Prostate gland (tissue), 2 donors: ENCODE results near the gene PLP2. TPM values are rescaled to one million over a fixed set of nuclear protein-coding genes. Genes with fewer than 3 reads are reported as not detected.
"Not testable (repeated sequence)": the region's sequence is repeated elsewhere in the genome, so short reads cannot be mapped to it uniquely, and the experiment has no call there.

Source experiments
- DNase-seq: peaks from one replicate; pipeline ENCODE4 v3.0.0-alpha.2; 2019; ENCODE audit warnings: low spot score
- H3K27ac ChIP-seq, 2 donors: fragments of 200-600 bp; sonication (generic); 2 replicates each; pipeline ENCODE4 v1.5.1; 2017 to 2019
- H3K27me3 ChIP-seq: fragments of 200-600 bp; sonication (generic); replicated peaks from 2 replicates; pipeline ENCODE4 v1.5.1; 2019; ENCODE audit not compliant: insufficient read depth
- H3K36me3 ChIP-seq, 2 donors: fragments of 200-600 bp; sonication (generic); 1 replicate in 1 of 2; 2 replicates in 1 of 2; pipeline versions ENCODE4 v1.5.1 to v1.8.1; 2017 to 2019
- H3K4me1 ChIP-seq: fragments of 200-600 bp; sonication (generic); replicated peaks from 2 replicates; pipeline ENCODE4 v1.5.1; 2019
- H3K4me3 ChIP-seq, 2 donors: fragments of 200-600 bp; sonication (generic); 2 replicates each; pipeline ENCODE4 v1.5.1; 2017 to 2019
- H3K9me3 ChIP-seq: fragments of 200-600 bp; sonication (generic); 2 replicates; pipeline ENCODE4 v1.5.1; 2017
- POLR2A ChIP-seq: fragments of 450-650 bp; IDR thresholded peaks from one replicate; pipeline ENCODE4 v1.6.1; 2016; ENCODE audit warnings: antibody characterized with exemption, mild to moderate bottlenecking
- POLR2AphosphoS5 ChIP-seq: sonication (generic); formaldehyde crosslinking; IDR thresholded peaks from one replicate; pipeline ENCODE4 v1.6.1; 2017; ENCODE audit warnings: antibody characterized with exemption
- WGBS: methylation state at CpG from one replicate; pipeline ENCODE4 v1.1.5; 2018; 5-methylcytosine and 5-hydroxymethylcytosine counted together
- intact Hi-C: fragments of 100-400 bp; cut with DNase I; formaldehyde crosslinking; loops from one replicate; pipeline ENCODE4 v1.14.2; 2022
- total RNA-seq, 2 donors: library from RNA; depleted of rRNA; stranded (reverse); fragments of >200 nt; gene quantifications; one replicate each; pipeline ENCODE4 v1.1.0, GENCODE V29; 2016
- TF ChIP-seq, protein P1 (sequence below), 4 experiments: fragments of 200-600 bp in 2 of 4; fragments of 450-650 bp in 2 of 4; sonication (generic) in 2 of 4; IDR thresholded peaks; 1 replicate in 3 of 4; 2 replicates in 1 of 4; pipeline ENCODE4 v1.5.1; 2016 to 2019; ENCODE audit warnings: antibody characterized with exemption in 4 of 4, mild to moderate bottlenecking in 2 of 4, moderate library complexity in 2 of 4

The PLP2 gene
- total RNA-seq, 2 donors from 2014 or later = 24.3 to 34.7 TPM

DNA sequence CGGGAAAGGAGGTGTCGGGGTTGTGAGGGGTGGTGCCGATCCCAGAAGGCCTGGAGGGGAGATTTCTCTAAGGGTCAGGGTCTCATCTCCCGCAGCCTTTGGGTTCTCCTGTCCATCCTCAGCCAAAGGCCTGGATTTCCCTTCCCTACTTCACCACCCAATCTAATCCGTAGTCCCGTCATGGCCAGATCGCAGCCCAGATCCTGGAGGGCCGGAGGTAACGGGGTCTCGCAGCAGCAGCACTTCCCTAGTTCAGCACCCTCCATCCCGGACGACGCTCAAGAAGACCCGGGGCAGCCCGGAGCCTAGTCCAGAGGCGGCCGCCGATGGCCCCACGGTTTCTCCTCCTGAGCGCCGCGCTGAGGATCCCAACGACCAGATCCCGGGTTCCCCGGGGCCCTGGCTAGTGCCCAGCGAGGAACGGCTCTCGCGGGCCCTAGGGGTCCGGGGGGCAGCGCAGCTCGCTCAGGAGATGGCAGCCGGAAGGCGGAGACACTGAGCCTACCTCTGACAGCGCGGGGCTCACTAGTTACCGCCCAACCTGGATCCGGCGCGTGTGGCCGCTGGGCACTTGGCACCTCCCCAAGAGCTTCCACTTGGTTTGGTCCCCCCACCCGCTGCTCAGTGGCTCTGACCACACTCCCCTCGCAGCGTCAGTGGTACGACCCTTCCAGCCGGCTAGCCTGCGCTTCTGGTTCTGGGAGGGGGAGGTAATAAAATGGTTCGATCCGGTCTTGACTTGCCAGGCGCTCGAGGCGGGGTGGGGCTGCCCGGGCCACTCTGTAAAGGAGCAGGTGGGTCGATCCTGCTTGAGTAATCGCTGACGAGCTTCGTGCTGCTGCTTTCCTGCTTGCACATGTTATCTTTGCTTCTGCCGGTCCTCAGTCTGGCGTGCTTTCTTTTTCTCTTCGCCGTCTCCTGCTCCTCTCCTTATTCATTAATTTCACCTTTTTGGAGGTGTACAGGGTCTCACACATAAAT lies 5.5 kb upstream of the PLP2 start:
- 20% methylated on average over 30 of the region's 61 CpGs for WGBS
- peak; percentile 88 for DNase-seq
- Histone ChIP-seq H3K27me3 (no peaks in the 10 kb centered on the region), H3K36me3 (no peaks in the 10 kb centered on the region), H3K4me1 (no peaks in the 10 kb centered on the region), H3K9me3 (no peaks in the 10 kb centered on the region), H3K4me3 (peak overlapping the region; percentile 19 to 21), H3K27ac (peak overlapping the region; percentile 87 to 93)
- peak; percentile 78 for TF ChIP-seq POLR2AphosphoS5
- peak; percentile 11 for TF ChIP-seq POLR2A
- TF ChIP-seq, protein P1, sequence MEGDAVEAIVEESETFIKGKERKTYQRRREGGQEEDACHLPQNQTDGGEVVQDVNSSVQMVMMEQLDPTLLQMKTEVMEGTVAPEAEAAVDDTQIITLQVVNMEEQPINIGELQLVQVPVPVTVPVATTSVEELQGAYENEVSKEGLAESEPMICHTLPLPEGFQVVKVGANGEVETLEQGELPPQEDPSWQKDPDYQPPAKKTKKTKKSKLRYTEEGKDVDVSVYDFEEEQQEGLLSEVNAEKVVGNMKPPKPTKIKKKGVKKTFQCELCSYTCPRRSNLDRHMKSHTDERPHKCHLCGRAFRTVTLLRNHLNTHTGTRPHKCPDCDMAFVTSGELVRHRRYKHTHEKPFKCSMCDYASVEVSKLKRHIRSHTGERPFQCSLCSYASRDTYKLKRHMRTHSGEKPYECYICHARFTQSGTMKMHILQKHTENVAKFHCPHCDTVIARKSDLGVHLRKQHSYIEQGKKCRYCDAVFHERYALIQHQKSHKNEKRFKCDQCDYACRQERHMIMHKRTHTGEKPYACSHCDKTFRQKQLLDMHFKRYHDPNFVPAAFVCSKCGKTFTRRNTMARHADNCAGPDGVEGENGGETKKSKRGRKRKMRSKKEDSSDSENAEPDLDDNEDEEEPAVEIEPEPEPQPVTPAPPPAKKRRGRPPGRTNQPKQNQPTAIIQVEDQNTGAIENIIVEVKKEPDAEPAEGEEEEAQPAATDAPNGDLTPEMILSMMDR (IDR thresholded peaks at IDR 0.05) = peak in 2 of 4 experiments; percentile 44 to 54
- intact Hi-C loops = no loop called here

DNA sequence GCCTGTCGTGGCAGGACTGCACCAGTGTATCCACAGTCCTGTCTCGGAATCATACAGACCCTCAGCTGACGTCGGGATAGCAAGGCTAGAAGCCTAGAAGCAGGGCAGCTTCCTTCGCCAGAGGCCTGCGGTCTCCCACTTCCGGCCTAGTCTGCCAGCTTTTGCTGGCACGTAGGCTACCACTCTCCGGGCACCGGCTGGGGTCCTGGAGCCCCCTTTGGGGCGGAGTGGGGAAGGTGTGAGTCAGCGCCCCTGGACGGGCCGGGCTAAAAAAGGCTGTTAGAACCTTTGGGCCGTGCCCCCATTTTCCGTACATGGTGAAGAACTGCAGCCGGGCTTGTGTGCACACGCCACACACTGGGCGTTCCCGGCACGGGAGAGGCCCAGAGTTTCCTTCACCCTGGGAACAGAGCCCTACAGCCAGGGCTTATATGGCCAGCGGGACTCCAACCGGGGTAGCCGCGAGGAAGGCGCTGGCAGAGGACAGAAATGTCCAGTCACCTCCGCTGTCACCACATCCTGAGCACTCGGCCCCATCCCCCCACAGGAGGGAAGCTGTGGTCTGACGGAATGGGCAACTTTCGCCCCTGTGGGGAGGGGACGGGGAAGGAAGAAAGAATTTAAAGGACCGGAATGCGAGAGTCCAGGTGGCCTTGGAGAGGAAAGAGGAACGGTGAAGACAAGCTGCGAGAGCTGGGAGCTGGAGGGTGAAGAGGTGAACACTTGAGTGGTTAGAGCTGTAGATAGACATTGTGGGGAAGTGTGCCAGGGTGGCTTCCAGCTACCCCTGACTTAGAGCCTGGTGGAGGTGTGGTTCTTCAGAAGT lies 4.6 kb upstream of the PLP2 start:
- peak overlapping the region; percentile 19 to 21 for H3K4me3 ChIP-seq
- peak; percentile 70 for DNase-seq
- H3K27me3 ChIP-seq = no peaks in the 10 kb centered on the region
- peak overlapping the region; percentile 87 to 93 for H3K27ac ChIP-seq
- whole genome bisulfite sequencing = 19% methylated on average over 16 of the region's 35 CpGs
- TF ChIP-seq POLR2A (peak; percentile 57), POLR2AphosphoS5 (peak; percentile 72)
- TF ChIP-seq, protein P1 (IDR thresholded peaks at IDR 0.05) = no peak
- intact Hi-C loops = no loop called here
- H3K9me3 ChIP-seq = no peaks in the 10 kb centered on the region
- H3K4me1 ChIP-seq = no peaks in the 10 kb centered on the region
- no peaks in the 10 kb centered on the region for H3K36me3 ChIP-seq

DNA sequence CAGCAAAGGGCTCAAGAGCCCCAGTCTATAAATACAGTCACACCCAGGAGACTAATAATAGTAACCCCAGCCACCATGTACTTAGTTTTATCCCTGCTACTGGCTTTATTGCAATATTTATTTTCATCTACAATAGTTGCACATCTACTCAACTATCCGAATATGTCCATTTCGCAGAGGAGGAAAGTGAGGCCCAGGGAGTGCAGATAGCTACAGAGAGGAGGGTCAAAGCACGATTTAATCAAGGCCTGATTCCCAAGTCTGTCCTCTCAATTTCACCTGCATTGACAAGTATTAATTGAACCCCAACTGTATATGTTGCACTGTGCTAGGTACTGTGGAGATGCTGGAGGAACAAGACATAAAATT lies 4.0 kb upstream of the PLP2 start:
- Histone ChIP-seq H3K4me3 (no peak overlapping the region), H3K27ac (peak overlapping the region; percentile 87 to 93), H3K9me3 (no peaks in the 10 kb centered on the region), H3K36me3 (no peaks in the 10 kb centered on the region), H3K27me3 (no peaks in the 10 kb centered on the region), H3K4me1 (no peaks in the 10 kb centered on the region)
- intact Hi-C loops = no loop called here
- 64% methylated on average over 3 of the region's 3 CpGs for WGBS
- TF ChIP-seq, protein P1 (IDR thresholded peaks at IDR 0.05) = no peak
- TF ChIP-seq POLR2AphosphoS5 (no peak), POLR2A (no peak)
- DNase-seq = no peak

DNA sequence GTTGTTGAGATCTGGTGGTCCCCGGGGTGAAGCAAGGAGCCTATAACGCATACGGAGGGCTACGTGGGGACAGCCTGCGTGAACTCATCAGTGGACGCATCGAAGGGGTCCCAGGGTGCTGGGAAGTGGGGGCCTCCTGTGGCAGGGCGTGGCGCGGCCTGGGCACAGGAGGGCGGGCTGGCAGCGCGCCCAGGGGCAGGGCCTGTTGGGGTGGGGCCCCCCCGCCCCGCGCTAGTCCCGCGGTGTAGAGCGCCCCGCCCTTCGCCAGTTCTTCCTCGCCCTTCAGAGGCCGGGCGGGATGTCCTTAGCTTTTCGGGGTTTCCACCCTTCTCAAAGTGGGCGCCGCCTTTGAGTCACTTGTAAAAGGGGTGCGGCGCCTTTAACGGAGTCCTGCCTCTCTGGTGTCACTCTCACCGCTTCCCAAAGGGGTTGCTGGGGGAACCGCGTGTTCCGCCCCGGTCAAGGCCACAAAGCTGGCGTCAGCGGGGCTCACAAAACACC lies 632 bp downstream of the PLP2 start:
- H3K4me1 ChIP-seq = no peaks in the 10 kb centered on the region
- peak overlapping the region; percentile 81 to 84 for H3K27ac ChIP-seq
- no peaks in the 10 kb centered on the region for H3K9me3 ChIP-seq
- 3% methylated on average over 8 of the region's 37 CpGs for WGBS
- peak; percentile 58 for DNase-seq
- H3K36me3 ChIP-seq = no peaks in the 10 kb centered on the region
- TF ChIP-seq, protein P1 (IDR thresholded peaks at IDR 0.05) = no peak
- peak; percentile 61 for TF ChIP-seq POLR2AphosphoS5
- TF ChIP-seq POLR2A = peak; percentile 24
- no peaks in the 10 kb centered on the region for H3K27me3 ChIP-seq
- intact Hi-C loops = no loop called here
- H3K4me3 ChIP-seq = peak overlapping the region; percentile 41 to 45

DNA sequence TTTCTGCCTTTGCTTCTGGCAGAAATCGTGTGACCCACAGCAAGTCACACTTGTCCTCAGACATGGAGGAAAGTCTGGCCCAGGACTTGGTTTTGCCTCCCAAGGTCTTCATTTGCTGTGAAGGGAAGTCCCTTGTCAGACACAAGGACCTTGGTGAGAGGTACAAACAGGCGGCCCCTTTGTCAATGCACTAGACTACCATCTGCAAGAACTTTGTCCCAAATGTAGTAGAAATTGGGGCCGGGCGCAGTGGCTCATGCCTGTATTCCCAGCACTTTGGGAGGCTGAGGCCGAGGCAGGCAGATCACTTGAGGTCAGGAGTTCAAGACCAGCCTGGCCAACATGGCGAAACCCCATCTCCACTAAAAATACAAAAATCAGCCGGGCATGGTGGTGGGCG lies 1.8 kb downstream of the PLP2 start:
- H3K4me1 ChIP-seq, H3K4me3 ChIP-seq, H3K27me3 ChIP-seq, intact Hi-C loops, H3K9me3 ChIP-seq, H3K27ac ChIP-seq, DNase-seq, H3K36me3 ChIP-seq: not testable (repeated sequence)
- 94% methylated on average over 4 of the region's 8 CpGs for WGBS
